ENCODE measurements around the gene CDH23. TPM values are rescaled to one million over a fixed set of nuclear protein-coding genes. Genes with fewer than 3 reads are reported as not detected.

CDH23 gene
- total RNA-seq, 2 donors from 2014 or later, result 3.9 to 74.8 TPM

DNA sequence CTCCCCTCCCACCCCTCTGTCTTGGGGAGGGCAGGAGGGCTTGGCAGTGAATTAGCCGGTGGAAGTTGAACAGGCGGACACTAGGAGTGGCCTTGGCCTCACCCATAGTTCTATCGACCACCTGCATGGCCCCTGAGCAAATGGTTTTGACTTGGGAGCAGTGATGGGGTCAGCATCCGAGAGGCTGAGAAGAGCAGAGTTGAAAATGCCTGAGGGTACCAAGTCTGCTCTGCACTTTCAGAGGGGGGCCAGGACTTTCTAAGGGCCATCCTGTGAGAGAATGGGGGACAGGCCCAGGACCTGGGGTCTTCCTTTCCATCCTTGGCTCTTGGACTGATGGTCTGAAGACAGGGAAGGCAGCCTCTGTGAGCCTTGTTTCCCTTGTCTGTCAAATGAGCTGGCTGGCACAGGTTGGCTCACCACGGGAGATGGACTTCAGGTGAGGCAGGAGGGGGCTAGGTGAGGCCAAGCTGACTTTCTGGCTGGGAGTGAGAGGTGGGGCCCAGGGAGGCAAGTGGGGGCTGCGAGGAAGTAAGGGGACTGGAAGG lies 29.4 kb downstream of the CDH23 start:
- Histone ChIP-seq H3K4me1 (replicated peaks) (no peaks in the 10 kb centered on the region), H3K27me3 (replicated peaks; ENCODE audit: insufficient read depth) (no peaks in the 10 kb centered on the region), H3K4me3 (no peak overlapping the region), H3K27ac (no peak overlapping the region), H3K36me3 (no peaks in the 10 kb centered on the region), H3K9me3 (no peaks in the 10 kb centered on the region)
- DNase-seq (ENCODE audit: low spot score), result no peak
- intact Hi-C loops (cut with DNase I), result no loop called here
- 73% methylated on average over 6 of the region's 6 CpGs for WGBS
- TF ChIP-seq CTCF (IDR thresholded peaks at IDR 0.05), result no peak
- no peak for TF ChIP-seq POLR2A (IDR thresholded peaks at IDR 0.05)
- no peak for TF ChIP-seq POLR2AphosphoS5 (IDR thresholded peaks at IDR 0.05)

GRCh38 chr10:71427246-71427645 lies 30.5 kb downstream of the CDH23 start:
- no peak for TF ChIP-seq POLR2AphosphoS5 (IDR thresholded peaks at IDR 0.05)
- TF ChIP-seq POLR2A (IDR thresholded peaks at IDR 0.05), result no peak
- no peak for TF ChIP-seq CTCF (IDR thresholded peaks at IDR 0.05)
- Histone ChIP-seq H3K4me3 (no peak overlapping the region), H3K27ac (no peak overlapping the region), H3K36me3 (no peaks in the 10 kb centered on the region), H3K9me3 (no peaks in the 10 kb centered on the region), H3K27me3 (replicated peaks; ENCODE audit: insufficient read depth) (no peaks in the 10 kb centered on the region), H3K4me1 (replicated peaks) (no peaks in the 10 kb centered on the region)
- intact Hi-C loops (cut with DNase I), result no loop called here
- DNase-seq (ENCODE audit: low spot score), result no peak
- 79% methylated on average over 5 of the region's 5 CpGs for WGBS

GRCh38 chr10:71429304-71429703 lies 32.6 kb downstream of the CDH23 start:
- no peaks in the 10 kb centered on the region for H3K27me3 ChIP-seq (replicated peaks; ENCODE audit: insufficient read depth)
- H3K4me3 ChIP-seq, result no peak overlapping the region
- no peaks in the 10 kb centered on the region for H3K36me3 ChIP-seq
- 88% methylated on average over 8 of the region's 8 CpGs for WGBS
- H3K27ac ChIP-seq, result no peak overlapping the region
- TF ChIP-seq CTCF (IDR thresholded peaks at IDR 0.05) (no peak), POLR2AphosphoS5 (IDR thresholded peaks at IDR 0.05) (no peak), POLR2A (IDR thresholded peaks at IDR 0.05) (no peak)
- no peaks in the 10 kb centered on the region for H3K9me3 ChIP-seq
- no peaks in the 10 kb centered on the region for H3K4me1 ChIP-seq (replicated peaks)
- intact Hi-C loops (cut with DNase I), result no loop called here
- DNase-seq (ENCODE audit: low spot score), result no peak

- 92% methylated on average over 2 of the region's 2 CpGs for WGBS
- no peaks in the 10 kb centered on the region for H3K9me3 ChIP-seq
- TF ChIP-seq CTCF (IDR thresholded peaks at IDR 0.05) (no peak), POLR2A (IDR thresholded peaks at IDR 0.05) (no peak), POLR2AphosphoS5 (IDR thresholded peaks at IDR 0.05) (no peak)
- intact Hi-C loops (cut with DNase I), result no loop called here
- H3K4me1 ChIP-seq (replicated peaks), result no peaks in the 10 kb centered on the region
- DNase-seq (ENCODE audit: low spot score), result no peak
- H3K27me3 ChIP-seq (replicated peaks; ENCODE audit: insufficient read depth), result no peaks in the 10 kb centered on the region
- no peaks in the 10 kb centered on the region for H3K36me3 ChIP-seq
- H3K4me3 ChIP-seq, result no peak overlapping the region
- no peak overlapping the region for H3K27ac ChIP-seq
Measured at GRCh38 chr10:71429929-71430328, 33.2 kb downstream of the CDH23 start.

- intact Hi-C loops (cut with DNase I), result no loop called here
- WGBS, result 69% methylated on average over 16 of the region's 16 CpGs
- no peaks in the 10 kb centered on the region for H3K27me3 ChIP-seq (replicated peaks; ENCODE audit: insufficient read depth)
- H3K4me3 ChIP-seq, result no peak overlapping the region
- H3K27ac ChIP-seq, result no peak overlapping the region
- no peaks in the 10 kb centered on the region for H3K36me3 ChIP-seq
- DNase-seq (ENCODE audit: low spot score), result no peak
- no peaks in the 10 kb centered on the region for H3K4me1 ChIP-seq (replicated peaks)
- TF ChIP-seq POLR2A (IDR thresholded peaks at IDR 0.05) (no peak), POLR2AphosphoS5 (IDR thresholded peaks at IDR 0.05) (no peak), CTCF (IDR thresholded peaks at IDR 0.05) (no peak)
- no peaks in the 10 kb centered on the region for H3K9me3 ChIP-seq
Measured at GRCh38 chr10:71431239-71432100, 34.8 kb downstream of the CDH23 start.
